ENCODE data around the gene STXBP4.

GRCh38 chr17:54924405-54924804 is 44.2 kb upstream of the STXBP4 start:
- TF ChIP-seq POLR2AphosphoS5 (IDR thresholded peaks at IDR 0.05; ENCODE audit: low read depth, low read length) = no peak
- no peak for TF ChIP-seq TAF1 (IDR thresholded peaks at IDR 0.05; ENCODE audit: borderline replicate concordance, insufficient read depth, low read length)
